GM23248 (cell line): ENCODE measurements around the gene PTBP1.

Experiments
- EZH2 ChIP-seq: fragments of 200-600 bp; sonication (generic); IDR thresholded peaks from 2 replicates; pipeline ENCODE4 v1.6.1; 2018; ENCODE audit warnings: antibody characterized with exemption, mild to moderate bottlenecking; ENCODE audit not compliant: insufficient read depth, poor library complexity, severe bottlenecking
- EZH2phosphoT487 ChIP-seq: fragments of 200-600 bp; sonication (generic); IDR thresholded peaks from 2 replicates; pipeline ENCODE4 v1.6.1; 2018; ENCODE audit warnings: antibody characterized with exemption, moderate library complexity, mild to moderate bottlenecking, low read depth; ENCODE audit not compliant: insufficient read depth

GRCh38 chr19:772730-773436 is 24.4 kb upstream of the PTBP1 start:
- TF ChIP-seq EZH2 (no peak), EZH2phosphoT487 (no peak)
